OCI-LY1 (cell line): ENCODE data around the gene HOTAIR.

ENCODE experiments used
- H2AFZ ChIP-seq: fragments of 200-600 bp; sonication (generic), shearing (Covaris generic); 2 replicates; pipeline ENCODE4 v1.6.0; 2014; ENCODE audit warnings: antibody characterized with exemption, mild to moderate bottlenecking, low read length
- H3F3A ChIP-seq: fragments of 200-600 bp; sonication (generic), shearing (Covaris generic); 2 replicates; pipeline ENCODE4 v1.6.0; 2014; ENCODE audit warnings: mild to moderate bottlenecking, antibody characterized with exemption, low read length, moderate library complexity; ENCODE audit not compliant: insufficient read depth
- H3K27ac ChIP-seq: fragments of 200-600 bp; sonication (generic); 2 replicates; pipeline ENCODE4 v1.5.1; 2014; ENCODE audit warnings: low read length, mixed run types, mild to moderate bottlenecking, low read depth; ENCODE audit not compliant: poor library complexity, severe bottlenecking
- H3K27me3 ChIP-seq: fragments of 200-600 bp; sonication (generic); 2 replicates; pipeline ENCODE4 v1.6.0; 2014; ENCODE audit warnings: antibody characterized with exemption, mild to moderate bottlenecking, low read length, moderate library complexity; ENCODE audit not compliant: insufficient read depth
- H3K36me3 ChIP-seq: fragments of 200-600 bp; sonication (generic); 2 replicates; pipeline ENCODE4 v1.6.1; 2014; ENCODE audit warnings: mild to moderate bottlenecking, antibody characterized with exemption, low read length, moderate library complexity, mixed read lengths; ENCODE audit not compliant: insufficient read depth
- H3K4me1 ChIP-seq: fragments of 200-600 bp; sonication (generic); 2 replicates; pipeline ENCODE4 v1.5.1; 2014; ENCODE audit warnings: mild to moderate bottlenecking, low read length, moderate library complexity; ENCODE audit not compliant: insufficient read depth, severe bottlenecking
- H3K4me2 ChIP-seq: fragments of 200-600 bp; sonication (generic), shearing (Covaris generic); 2 replicates; pipeline ENCODE4 v1.6.1; 2014; ENCODE audit warnings: low read length
- H3K4me3 ChIP-seq: fragments of 200-600 bp; sonication (generic); 2 replicates; pipeline ENCODE4 v1.5.1; 2014; ENCODE audit warnings: low read length, low read depth, mild to moderate bottlenecking, mixed read lengths; ENCODE audit not compliant: poor library complexity, severe bottlenecking
- H3K79me2 ChIP-seq: fragments of 200-600 bp; shearing (Covaris generic); 2 replicates; pipeline ENCODE4 v1.6.1; 2016; ENCODE audit warnings: mixed run types, low read length, mixed read lengths; ENCODE audit not compliant: insufficient read depth
- H3K9ac ChIP-seq: fragments of 200-600 bp; sonication (generic), shearing (Covaris generic); 2 replicates; pipeline ENCODE4 v1.6.1; 2014; ENCODE audit warnings: mild to moderate bottlenecking, low read length, mixed read lengths
- H3K9me2 ChIP-seq: fragments of 200-600 bp; sonication (generic), shearing (Covaris generic); 2 replicates; pipeline ENCODE4 v1.6.1; 2014; ENCODE audit warnings: low read depth, mild to moderate bottlenecking, low read length, mixed read lengths
- H3K9me3 ChIP-seq: fragments of 200-600 bp; shearing (Covaris generic); 2 replicates; pipeline ENCODE4 v1.6.1; 2014; ENCODE audit warnings: low read length, mixed read lengths
- H4K20me1 ChIP-seq: fragments of 200-600 bp; sonication (generic), shearing (Covaris generic); 2 replicates; pipeline ENCODE4 v1.6.0; 2016; ENCODE audit warnings: mild to moderate bottlenecking, low read length; ENCODE audit not compliant: insufficient read depth
- EZH2 ChIP-seq: fragments of 200-600 bp; sonication (generic), shearing (Covaris generic); IDR thresholded peaks from 2 replicates; pipeline ENCODE4 v1.8.0; 2017; ENCODE audit warnings: borderline replicate concordance, mixed run types, mild to moderate bottlenecking, antibody characterized with exemption, low read length, moderate library complexity, mixed read lengths
- TF ChIP-seq, protein P1 (sequence below): fragments of 200-600 bp; sonication (generic), shearing (Covaris generic); IDR thresholded peaks from 2 replicates; pipeline ENCODE4 v1.5.1; 2017; ENCODE audit warnings: mild to moderate bottlenecking, antibody characterized with exemption, low read length, moderate library complexity, mixed read lengths

HOTAIR gene

DNA sequence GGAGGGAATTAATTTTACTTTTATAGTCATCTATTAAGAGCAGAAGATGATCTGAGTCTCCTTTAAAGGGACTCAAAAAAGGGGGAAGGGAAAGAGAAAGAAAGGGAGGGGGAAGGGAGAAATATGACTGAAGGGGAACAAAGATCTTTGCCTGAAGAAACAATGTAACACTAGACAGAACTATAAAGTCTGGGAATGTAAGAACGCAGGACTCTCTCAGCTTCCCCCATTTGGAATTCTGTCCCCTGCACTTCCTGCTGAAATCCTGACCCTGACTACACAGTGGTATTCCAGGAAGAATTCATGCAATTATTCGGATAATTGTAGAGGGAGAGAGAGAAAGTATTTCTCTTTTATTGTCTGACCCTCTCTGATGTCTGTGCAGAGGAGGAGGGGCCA, 10.4 kb downstream of the HOTAIR start:
- Histone ChIP-seq H2AFZ (no peak overlapping the region), H3K27me3 (peaks cover 7% of the 10 kb centered on the region; the same call in 1 of the 2 replicates), H3K4me2 (no peak overlapping the region), H3K79me2 (no peaks in the 10 kb centered on the region), H3K9me3 (no peaks in the 10 kb centered on the region), H3K27ac (no peak overlapping the region), H3K9ac (no peak overlapping the region), H3K4me1 (no peaks in the 10 kb centered on the region), H3K9me2 (no peaks in the 10 kb centered on the region), H3F3A (no peaks in the 10 kb centered on the region), H4K20me1 (no peaks in the 10 kb centered on the region), H3K4me3 (no peak overlapping the region), H3K36me3 (no peaks in the 10 kb centered on the region)
- TF ChIP-seq, protein P1, sequence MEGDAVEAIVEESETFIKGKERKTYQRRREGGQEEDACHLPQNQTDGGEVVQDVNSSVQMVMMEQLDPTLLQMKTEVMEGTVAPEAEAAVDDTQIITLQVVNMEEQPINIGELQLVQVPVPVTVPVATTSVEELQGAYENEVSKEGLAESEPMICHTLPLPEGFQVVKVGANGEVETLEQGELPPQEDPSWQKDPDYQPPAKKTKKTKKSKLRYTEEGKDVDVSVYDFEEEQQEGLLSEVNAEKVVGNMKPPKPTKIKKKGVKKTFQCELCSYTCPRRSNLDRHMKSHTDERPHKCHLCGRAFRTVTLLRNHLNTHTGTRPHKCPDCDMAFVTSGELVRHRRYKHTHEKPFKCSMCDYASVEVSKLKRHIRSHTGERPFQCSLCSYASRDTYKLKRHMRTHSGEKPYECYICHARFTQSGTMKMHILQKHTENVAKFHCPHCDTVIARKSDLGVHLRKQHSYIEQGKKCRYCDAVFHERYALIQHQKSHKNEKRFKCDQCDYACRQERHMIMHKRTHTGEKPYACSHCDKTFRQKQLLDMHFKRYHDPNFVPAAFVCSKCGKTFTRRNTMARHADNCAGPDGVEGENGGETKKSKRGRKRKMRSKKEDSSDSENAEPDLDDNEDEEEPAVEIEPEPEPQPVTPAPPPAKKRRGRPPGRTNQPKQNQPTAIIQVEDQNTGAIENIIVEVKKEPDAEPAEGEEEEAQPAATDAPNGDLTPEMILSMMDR, result no peak
- no peak for TF ChIP-seq EZH2

- H3K9me2 ChIP-seq, result no peaks in the 10 kb centered on the region
- H3K79me2 ChIP-seq, result no peaks in the 10 kb centered on the region
- no peaks in the 10 kb centered on the region for H3K36me3 ChIP-seq
- H3K27me3 ChIP-seq, result peaks cover 7% of the 10 kb centered on the region; the same call in 1 of the 2 replicates
- no peak overlapping the region for H3K4me3 ChIP-seq
- no peak overlapping the region for H3K4me2 ChIP-seq
- no peaks in the 10 kb centered on the region for H3F3A ChIP-seq
- TF ChIP-seq EZH2, result no peak
- TF ChIP-seq, protein P1, result no peak
- no peak overlapping the region for H3K27ac ChIP-seq
- no peak overlapping the region for H3K9ac ChIP-seq
- H4K20me1 ChIP-seq, result no peaks in the 10 kb centered on the region
- no peaks in the 10 kb centered on the region for H3K4me1 ChIP-seq
- H2AFZ ChIP-seq, result no peak overlapping the region
- H3K9me3 ChIP-seq, result no peaks in the 10 kb centered on the region
Observed at GRCh38 chr12:53963434-53964314, 11.1 kb downstream of the HOTAIR start.

DNA sequence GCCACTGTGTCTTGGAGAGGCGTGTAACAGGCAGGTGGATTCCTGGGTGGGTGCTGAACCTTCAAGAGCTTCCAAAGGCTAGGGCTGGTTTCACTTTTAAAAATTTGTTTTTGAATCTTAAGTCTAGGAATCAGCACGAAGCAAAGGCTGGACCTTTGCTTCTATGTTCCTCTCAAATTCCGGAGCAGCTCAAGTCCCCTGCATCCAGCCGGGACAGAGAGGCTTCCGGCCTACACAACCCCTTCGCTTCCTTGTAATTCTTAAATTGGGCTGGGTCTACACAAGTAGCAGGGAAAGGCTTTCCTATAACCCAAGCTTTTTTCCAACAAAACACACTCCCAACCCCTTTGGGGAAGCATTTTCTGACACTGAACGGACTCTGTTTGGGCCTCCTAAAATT, 11.7 kb downstream of the HOTAIR start:
- no peak overlapping the region for H2AFZ ChIP-seq
- no peaks in the 10 kb centered on the region for H3K4me1 ChIP-seq
- H3K36me3 ChIP-seq, result no peaks in the 10 kb centered on the region
- no peaks in the 10 kb centered on the region for H3K9me3 ChIP-seq
- H3F3A ChIP-seq, result no peaks in the 10 kb centered on the region
- no peak overlapping the region for H3K4me2 ChIP-seq
- no peaks in the 10 kb centered on the region for H4K20me1 ChIP-seq
- no peak overlapping the region for H3K4me3 ChIP-seq
- no peak overlapping the region for H3K27ac ChIP-seq
- TF ChIP-seq, protein P1, result no peak
- no peak for TF ChIP-seq EZH2
- no peaks in the 10 kb centered on the region for H3K9me2 ChIP-seq
- no peaks in the 10 kb centered on the region for H3K79me2 ChIP-seq
- no peak overlapping the region for H3K9ac ChIP-seq
- H3K27me3 ChIP-seq, result peaks cover 4% of the 10 kb centered on the region; the same call in 1 of the 2 replicates
